GM21367 (cell line): ENCODE measurements around the gene VANGL1.

Experiments used
- ATAC-seq: cut with Tn5 transposase; IDR thresholded peaks from one replicate; pipeline ENCODE4 v1.9.1; 2021; ENCODE audit not compliant: unreplicated experiment

Gene VANGL1

DNA sequence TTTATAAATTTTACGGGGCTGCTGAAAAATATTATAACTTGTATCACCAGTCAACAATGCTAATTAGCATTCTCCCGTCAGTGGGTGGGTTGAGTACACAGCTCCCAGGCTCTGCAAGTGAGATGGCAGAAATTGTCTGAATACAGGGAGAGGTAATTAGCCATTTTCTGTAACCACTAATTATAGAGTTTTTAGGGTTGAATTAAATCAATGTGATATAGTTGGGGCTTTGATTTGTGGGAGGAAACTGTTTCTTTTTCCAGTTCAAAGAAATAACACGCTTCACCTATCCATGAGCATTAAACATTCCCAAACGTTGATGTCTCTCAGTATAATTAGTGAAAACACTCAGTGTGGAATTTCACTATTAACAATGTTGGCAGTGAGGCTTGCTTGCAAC, 1.5 kb downstream of the VANGL1 start:
- ATAC-seq, result no peak

- no peak for ATAC-seq
Measured at GRCh38 chr1:115643666-115644065, 1.9 kb downstream of the VANGL1 start.

DNA sequence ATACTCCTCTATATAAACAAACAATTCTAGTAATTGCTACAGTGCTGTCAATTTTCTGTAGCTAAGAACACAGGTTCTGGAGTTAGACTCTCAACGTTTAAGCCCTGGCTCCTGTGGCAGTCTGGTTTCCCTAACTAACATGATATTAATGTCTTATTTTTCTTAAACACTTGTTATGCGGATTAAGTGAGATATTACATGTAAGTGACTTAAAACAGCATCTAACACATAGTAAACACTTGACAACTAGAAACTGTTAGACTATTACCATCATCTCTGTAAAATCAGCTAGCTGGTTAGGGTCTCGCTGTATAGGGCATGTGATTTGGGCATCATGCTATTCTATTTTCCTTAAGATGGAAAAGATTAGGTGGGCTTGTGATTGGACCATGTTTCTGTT, 2.3 kb downstream of the VANGL1 start:
- no peak for ATAC-seq

DNA sequence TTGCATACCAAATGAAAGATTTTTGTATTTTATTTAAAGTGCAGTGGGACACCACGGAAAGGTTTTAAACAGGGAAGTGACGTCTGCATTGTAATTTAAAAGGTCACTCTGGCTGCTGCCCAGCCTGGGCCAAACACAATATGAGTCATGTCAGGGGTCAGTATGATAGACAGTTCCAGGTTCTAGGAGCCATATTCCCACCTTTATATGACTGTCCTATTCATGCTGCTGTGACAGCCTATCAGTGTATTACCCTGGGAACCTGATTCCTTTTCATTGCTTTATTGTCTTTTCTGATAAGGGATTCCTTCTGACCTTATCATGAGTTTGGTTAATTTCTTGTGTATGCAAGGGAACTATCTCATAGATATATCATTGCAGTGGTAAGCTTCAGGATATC, 5.3 kb downstream of the VANGL1 start:
- no peak for ATAC-seq

GRCh38 chr1:115647507-115647906, 5.7 kb downstream of the VANGL1 start:
- no peak for ATAC-seq

DNA sequence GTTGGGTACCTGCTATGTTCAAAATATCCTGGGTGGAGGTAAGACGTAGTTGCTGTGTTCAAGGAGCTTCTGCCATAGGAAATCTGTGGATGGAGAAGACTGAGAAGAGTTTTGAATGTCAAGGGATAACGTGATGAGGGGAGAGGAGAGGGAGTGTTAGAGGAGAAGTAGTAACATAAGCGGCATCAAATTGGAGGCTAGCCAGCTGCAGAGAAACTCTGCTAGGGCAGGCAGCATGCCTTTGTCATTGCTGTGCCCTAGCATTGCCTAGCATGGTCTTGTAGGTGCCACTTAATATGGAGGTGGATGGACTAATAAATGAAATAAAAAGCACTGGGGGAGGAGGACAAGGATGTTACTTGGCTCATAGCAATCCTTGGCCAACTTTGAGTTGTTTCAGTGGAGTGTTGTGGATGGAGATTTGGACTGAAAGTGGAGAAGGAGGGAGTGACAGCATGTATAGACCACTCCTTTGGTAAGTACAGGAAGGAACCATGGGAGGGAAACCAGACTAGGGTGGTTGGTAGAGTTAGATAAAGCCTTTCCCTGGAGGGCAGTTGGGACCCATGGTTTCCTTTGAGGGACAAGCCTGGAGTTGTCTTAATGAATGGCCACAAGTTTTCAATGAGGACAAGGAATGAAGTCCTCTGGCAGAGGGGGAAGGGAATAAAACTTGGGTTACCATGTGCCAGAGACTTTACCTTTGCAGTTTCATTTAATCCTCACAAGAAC, 6.3 kb downstream of the VANGL1 start:
- ATAC-seq, result no peak

DNA sequence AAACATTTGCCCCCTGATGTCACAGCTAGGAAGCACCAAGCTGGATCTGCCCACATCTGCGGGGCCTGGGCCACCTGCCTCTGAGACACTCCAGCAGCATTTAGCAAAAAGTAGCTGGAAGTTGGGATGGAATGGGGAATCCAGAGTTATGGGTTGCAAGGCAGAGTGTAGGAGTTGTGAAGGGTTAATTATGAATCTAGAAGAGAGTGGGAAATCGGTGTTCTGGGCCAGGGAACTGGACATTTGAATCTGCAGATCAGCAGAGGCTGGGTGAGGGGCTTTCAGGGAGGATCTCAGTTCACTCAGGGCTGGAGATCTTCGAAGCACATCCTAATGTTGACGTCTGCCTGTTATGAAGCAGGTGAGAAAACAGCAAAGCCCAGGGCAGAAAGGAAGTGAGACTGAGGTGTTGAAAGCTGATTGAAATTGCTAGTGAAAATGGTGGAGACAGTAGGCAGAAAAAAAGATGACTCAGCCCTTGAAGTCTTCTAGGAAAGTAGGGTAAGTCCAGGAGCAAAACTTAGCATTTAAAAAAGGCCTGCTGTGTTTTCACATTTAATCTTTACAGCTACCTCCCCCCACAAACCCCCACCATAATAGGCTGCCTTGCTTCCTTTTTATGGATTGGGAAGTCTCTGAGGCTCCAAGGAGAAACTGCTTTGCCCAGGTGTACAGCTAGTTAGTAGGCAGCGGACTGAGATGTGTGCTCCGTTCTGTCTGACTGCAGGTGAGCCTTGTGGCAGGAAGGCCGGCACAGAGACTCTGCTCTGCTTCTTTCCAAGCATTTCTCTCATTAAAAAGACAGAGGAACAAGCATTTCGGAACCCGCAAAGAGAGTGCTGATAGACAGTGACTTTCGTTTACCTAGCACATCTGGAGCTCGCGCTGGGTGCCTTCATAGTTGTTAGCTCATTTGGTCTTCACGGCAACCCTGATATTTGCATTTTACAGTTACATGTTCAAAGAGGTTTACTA, 7.2 kb downstream of the VANGL1 start:
- peak; percentile 80 for ATAC-seq

- no peak for ATAC-seq
Measured at GRCh38 chr1:115649964-115650363, 8.2 kb downstream of the VANGL1 start.

DNA sequence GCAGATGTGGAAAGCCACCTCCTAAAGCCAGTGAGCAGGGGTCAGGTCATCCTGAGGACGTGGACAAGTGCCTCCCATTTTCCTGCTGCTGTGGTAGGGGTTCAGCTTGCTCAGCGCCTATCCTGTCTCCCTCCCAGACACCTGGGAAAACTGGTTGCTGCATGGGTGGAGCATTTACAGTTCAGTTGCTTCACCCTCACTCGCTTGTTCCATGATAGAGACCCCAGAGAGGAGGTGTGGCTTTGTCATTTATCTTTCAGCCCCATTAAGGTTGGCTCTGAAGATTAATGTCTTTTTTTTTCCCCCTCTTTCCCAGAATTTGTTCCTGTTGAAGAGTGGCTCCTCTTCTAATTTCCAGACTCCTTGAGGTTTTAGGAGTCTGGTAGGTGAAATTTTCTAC, 9.2 kb downstream of the VANGL1 start:
- no peak for ATAC-seq

- no peak for ATAC-seq
Measured at GRCh38 chr1:115651391-115651790, 9.6 kb downstream of the VANGL1 start.

GRCh38 chr1:115652236-115652788, 10.5 kb downstream of the VANGL1 start:
- no peak for ATAC-seq

- ATAC-seq, result no peak
Measured at GRCh38 chr1:115654125-115654524, 12.4 kb downstream of the VANGL1 start.

DNA sequence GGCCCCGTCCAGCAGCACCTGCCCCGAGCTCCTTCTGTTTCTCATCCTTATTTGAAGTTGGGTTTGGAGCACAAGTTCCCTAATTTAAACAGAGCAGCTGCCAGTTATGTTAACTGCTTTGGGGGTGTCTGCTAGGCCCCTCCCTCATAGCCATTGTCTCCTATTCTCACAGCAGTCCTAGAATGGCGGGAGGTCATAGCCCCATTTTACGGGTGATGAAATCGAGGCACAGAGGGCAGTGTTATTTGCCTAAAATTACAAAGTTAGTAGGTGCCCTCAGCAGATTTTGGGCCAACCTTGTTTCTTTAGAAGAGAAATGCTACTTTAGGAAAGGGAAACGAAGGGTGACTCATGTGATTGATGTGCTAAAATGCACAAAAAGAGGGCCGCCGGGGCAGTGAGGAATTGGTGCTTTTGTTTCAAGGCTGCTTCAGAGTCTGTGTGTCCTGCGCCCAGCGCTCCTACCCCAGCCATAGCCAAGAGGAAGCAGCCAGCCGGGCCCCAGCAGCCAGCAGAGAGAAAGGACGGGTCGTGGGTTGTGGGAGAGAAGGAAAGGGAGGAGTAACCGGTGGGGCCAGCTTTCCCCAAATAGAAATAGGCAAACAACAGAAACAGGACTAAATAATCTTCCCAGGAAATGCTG, 13.0 kb downstream of the VANGL1 start:
- no peak for ATAC-seq

DNA sequence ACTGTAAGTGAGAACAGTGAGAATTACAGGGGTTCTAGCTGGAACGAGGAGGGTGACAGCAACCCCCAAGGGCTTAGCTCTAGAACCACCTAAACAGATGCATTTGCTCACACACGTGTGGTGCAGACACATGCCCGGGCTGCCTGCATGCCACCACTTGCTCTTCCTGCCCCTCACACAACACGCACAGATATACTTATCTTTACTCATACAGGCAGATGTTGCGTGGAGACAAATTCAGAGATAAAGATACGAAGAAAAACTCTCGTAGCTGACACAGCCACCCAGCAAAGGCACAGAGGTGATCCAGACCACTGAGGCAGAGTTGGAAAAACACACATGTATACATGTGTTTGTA, 13.5 kb downstream of the VANGL1 start:
- ATAC-seq, result no peak

- no peak for ATAC-seq
Measured at GRCh38 chr1:115655916-115656315, 14.1 kb downstream of the VANGL1 start.

DNA sequence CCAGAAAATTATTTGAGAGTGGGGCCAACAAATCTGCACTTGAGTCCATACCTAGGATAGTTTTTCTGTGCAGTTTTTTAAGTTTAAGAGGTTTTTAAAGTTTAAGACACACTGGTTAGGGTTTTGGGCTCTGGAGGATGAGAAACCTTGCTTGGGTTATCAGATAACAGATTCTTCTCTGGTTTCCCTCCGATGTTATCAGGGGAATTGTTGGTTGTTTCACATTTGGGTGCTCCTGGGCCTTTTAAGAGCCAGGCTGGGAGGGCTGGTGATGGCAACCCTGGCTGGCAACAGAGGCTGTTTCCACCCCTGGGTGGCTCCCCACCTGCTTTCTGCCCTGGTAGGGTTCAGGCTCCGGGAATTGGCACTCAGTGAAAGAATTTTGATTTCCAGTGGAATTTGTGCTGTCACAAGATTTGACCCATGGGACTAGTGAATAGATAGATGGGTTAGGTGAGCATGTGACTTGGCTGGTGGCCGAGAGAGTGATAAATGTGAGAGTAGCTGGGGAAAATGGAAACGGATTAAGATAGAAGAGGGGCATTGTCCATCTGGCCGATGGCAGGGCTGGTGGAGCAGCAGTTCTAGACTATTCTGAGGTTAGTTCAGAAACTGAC, 14.8 kb downstream of the VANGL1 start:
- no peak for ATAC-seq

- no peak for ATAC-seq
Measured at GRCh38 chr1:115658646-115659045, 16.9 kb downstream of the VANGL1 start.

DNA sequence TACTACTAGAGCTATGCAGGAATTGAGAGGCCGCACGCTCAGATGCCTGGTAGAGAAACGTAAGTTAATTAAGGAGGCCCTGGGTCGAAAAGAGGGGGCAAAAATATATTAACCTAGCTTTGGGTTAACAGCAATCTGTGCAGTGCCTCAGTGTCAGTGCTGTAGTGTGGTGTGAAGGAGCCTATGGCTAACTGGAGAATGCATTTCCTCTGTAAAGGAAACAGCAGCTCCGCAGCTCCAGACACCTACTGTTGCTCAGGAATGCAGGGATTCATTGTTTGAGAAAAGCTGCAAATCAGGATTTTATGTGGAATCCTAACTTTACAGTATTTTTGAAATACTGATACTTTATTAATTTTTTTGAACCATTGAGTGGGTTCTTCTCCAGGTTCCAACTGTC, 18.4 kb downstream of the VANGL1 start:
- ATAC-seq, result no peak

DNA sequence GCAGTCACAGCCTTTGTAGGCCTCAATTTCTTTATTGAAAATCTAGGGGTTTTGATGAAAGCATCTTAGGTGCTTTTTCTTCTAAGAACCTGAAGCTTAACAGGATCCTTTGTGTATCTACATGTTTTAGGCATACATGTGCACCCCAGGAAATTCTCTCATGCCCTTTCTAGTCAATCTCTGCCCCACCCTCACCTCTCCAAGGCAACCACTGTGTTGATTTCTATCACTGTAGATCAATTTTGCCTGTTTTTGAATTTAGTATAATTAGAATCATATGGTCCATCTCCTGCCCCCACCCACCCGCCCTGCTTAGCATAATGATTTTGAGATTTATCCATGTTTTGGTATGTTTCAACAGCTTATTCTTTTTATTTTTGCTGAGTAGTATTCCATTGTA, 19.4 kb downstream of the VANGL1 start:
- ATAC-seq, result no peak

- no peak for ATAC-seq
Measured at GRCh38 chr1:115665319-115666096, 23.7 kb downstream of the VANGL1 start.
